A673 (cell line): ENCODE data around the gene ZNF286A.
"Not testable (repeated sequence)": the region's sequence is repeated elsewhere in the genome, so short reads cannot be mapped to it uniquely, and the experiment has no call there.

Experiments used
- EZH2 ChIP-seq: fragments of 200-600 bp; sonication (generic); IDR thresholded peaks from 2 replicates; pipeline ENCODE4 v1.6.1; 2017; ENCODE audit warnings: borderline replicate concordance, low read depth, mild to moderate bottlenecking, mixed read lengths, antibody characterized with exemption, low read length; ENCODE audit not compliant: poor library complexity, severe bottlenecking
- TF ChIP-seq, protein P1 (sequence below): fragments of 300-800, 200-600 bp; sonication (generic); conservative IDR thresholded peaks from 2 replicates; pipeline ENCODE4 v1.5.1; 2017; ENCODE audit warnings: low read depth, mild to moderate bottlenecking, antibody characterized with exemption, low read length, moderate library complexity, mixed read lengths

- TF ChIP-seq, protein P1, sequence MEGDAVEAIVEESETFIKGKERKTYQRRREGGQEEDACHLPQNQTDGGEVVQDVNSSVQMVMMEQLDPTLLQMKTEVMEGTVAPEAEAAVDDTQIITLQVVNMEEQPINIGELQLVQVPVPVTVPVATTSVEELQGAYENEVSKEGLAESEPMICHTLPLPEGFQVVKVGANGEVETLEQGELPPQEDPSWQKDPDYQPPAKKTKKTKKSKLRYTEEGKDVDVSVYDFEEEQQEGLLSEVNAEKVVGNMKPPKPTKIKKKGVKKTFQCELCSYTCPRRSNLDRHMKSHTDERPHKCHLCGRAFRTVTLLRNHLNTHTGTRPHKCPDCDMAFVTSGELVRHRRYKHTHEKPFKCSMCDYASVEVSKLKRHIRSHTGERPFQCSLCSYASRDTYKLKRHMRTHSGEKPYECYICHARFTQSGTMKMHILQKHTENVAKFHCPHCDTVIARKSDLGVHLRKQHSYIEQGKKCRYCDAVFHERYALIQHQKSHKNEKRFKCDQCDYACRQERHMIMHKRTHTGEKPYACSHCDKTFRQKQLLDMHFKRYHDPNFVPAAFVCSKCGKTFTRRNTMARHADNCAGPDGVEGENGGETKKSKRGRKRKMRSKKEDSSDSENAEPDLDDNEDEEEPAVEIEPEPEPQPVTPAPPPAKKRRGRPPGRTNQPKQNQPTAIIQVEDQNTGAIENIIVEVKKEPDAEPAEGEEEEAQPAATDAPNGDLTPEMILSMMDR = not testable (repeated sequence)
- not testable (repeated sequence) for TF ChIP-seq EZH2
Observed at GRCh38 chr17:15704813-15705212, 5.3 kb downstream of the ZNF286A start.
